ENCODE measurements around the gene OCIAD2.
A peak's percentile ranks its signal among the peaks of the same experiment; 100 is the strongest.
"Not testable (repeated sequence)": the region's sequence is repeated elsewhere in the genome, so short reads cannot be mapped to it uniquely, and the experiment has no call there.

The OCIAD2 gene, protein sequence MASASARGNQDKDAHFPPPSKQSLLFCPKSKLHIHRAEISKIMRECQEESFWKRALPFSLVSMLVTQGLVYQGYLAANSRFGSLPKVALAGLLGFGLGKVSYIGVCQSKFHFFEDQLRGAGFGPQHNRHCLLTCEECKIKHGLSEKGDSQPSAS

DNA sequence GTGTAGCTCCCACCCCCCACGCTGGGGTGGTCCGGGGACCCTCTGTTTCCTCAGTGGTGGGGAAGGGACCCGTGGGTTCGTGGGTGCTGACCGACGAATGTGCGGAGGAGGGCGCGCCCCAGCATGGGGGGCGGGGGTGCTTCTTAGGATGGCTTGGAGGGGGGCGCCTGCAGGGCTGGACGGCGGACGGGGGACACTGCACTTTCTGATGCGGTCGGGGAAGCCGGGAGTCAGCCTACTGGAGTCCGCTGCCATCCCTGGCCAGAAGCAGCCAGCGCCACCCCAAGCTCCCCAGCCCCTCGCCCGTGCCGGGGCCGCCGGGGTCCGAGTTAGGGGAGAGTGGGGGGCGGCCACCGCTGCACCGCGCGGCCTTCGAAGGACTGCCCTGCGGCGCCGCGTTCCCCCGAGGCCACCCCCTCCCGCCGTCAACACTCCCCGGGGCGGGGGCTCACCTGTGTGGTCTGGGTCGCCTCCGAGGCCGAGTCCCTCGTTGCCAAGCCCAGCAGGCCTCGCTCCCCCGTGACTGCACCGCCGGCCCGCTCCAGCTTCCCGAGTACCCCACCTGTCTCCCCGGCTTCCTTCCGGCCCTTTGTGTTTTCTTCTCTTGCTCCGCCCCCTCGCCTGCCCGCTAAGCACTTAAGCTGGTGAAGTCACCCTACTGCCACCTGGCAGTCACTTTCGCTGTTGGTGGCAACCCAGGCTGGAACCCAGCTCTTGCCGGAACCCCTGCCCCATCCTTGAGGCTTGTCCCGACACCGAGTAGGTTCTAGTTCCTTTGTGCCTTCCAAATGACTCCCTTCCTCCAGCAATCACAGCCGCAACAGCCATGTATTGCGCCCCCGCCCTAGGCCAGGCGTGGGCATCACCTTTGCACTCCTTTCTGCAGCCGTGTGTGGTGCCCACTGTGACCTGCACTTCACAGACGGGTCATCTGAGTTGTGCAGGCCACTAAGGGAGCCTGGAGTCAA lies at the start of gene OCIAD2:
Gene OCIAD2, minus strand, starts transcription at position 569 of the 968 bp plus-strand sequence. CDS start 2,225 bp downstream, outside the sequence.
- peak; percentile 93 for DNase-seq

DNA sequence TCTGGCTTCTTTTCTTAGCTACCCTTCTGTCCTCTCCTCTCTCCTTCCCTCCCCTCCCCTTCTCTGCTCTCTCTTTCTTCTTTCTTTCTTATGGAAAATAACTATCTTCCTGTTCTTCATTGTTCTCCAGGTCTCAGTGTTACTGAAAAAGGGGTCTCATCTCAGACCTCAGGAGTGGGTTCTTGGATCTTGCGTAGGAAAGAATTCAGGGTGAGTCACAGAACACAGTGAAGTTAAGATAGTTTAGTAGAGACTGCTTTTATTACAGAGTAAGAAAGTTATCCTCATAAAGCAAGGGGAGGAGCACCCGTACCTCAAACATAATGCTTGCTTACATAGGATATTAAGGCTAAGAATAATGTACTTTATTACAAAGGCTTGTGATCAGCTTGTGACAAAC lies 47.7 kb upstream of the OCIAD2 start:
- no peak for DNase-seq

DNA sequence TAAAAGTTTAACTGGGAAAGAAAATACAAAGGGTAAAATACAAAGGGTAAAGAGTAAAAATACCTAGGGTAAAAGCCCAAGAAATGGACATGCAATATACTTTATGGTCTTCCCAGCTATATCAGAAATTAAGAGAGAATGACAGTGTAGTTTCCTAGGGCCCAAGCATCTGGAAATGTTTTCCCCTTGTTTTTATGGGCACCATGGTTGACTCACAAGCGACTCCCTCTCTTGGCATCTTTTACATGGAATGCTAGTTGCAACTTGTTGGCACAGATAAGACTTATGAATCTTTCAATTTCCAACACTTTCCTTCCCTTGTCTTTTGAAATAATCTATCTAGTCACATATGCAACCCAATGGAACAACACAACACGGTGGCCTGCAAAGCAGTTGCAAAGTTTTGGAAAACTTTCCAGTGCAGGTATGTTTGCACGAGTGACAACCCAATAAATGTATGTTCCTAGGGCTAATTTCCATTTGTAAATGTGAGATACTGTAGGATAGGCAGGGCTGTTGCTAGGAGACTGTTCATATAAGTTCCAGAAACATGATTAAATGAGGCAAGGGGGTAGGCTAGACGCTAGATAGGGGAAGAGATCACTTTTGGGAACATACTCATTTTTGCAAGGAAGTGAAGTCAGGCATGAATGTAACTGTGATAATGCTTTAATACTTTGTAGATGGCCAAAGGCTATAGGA lies 43.1 kb upstream of the OCIAD2 start:
- DNase-seq = no peak

DNA sequence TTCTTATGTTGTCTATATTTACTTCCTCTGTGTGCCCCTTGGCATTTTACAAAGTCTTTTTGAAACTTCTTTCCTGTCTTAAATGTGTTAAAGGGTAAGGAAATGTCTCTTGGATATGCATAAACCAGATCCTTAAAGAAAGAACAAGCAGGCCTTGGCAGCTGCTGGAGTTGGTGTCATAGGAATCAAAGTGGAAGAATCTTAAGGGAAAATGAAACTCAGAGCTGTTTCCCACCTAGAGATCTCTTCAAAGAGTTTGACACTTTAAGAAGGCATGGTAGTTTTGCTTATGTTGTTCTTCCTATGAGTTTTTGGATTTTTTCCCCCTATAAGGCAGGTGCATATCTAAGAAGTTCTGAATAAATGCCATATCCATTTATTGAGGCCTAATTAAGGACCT lies 42.5 kb upstream of the OCIAD2 start:
- DNase-seq = no peak

DNA sequence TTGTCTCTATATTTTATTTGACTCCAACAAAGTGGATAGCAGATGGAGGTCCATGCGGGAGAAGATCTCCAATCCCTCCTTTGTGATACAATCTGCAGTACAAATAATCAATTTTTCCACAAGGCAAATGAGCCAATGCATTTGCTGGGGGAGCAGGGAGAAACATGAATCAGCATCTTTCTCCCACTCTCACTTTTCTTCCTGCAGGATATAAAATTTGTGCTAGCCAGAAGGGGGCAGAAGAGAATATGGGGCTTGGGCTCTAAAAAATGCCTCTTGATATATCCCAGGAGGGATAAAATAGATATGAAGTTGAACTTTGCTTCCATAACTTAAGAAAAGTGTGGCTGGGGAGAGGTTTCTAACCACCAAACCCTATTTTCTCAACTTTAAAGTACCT lies 41.2 kb upstream of the OCIAD2 start:
- no peak for DNase-seq

DNA sequence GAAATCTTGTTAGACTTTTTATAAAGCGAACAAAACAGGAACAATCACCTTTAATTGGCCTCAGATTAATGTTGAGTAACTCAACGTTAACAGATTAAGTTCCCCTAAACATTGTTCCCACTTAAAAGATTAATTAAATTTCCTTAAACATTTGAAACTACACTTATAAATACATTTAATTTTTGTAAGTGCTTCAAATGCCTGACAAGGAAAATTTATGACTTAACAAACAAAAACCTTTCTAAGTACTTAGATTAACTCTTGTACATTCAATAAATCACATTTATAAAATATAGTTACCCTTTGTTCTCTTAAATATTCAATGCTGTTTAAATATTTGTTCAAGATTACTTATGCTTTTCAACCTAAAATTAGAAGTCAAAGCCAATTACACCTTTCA lies 39.4 kb upstream of the OCIAD2 start:
- DNase-seq = no peak

DNA sequence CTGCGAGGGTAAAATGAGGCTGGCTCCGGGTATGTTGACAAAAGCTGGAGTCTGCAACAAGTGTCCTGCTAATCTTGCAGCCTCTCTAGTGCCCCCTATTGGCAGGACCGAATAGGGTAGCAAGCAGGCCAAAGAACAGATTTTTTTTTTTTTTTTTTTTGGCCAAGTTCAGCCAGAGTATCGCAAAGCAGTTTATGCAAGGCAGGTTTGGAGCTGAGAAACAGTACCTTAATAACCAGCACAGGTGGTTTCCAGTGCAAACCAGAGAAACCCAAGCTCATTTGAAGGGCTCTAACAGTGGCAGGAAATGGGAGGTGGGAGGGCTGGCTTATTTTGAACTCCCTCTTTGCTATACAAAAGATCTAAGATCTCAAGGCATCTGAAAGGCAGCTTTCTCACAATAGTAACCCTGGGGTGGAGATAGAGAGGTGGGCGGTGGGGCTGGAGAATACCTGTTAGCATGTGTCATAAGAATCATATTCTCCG lies 38.2 kb upstream of the OCIAD2 start:
- DNase-seq = no peak

DNA sequence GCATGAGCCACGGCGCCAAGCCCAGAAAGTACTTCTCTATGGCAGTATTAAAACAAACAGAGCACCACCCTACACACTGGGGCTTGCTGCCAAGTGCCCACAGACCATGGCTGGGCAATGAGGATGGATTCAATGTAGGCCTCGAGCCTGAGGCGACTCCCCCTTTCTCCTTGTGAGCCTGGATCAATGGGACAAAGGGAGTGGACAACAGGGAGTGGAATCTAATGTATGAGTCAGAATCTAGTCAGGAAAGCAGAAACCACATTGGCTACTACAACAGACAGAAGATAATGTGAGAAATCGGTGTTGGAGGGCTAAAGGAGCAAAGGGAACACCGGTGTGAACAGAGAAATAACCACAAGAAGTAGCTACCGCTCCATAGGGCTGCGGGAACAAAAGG lies 37.7 kb upstream of the OCIAD2 start:
- DNase-seq = no peak

DNA sequence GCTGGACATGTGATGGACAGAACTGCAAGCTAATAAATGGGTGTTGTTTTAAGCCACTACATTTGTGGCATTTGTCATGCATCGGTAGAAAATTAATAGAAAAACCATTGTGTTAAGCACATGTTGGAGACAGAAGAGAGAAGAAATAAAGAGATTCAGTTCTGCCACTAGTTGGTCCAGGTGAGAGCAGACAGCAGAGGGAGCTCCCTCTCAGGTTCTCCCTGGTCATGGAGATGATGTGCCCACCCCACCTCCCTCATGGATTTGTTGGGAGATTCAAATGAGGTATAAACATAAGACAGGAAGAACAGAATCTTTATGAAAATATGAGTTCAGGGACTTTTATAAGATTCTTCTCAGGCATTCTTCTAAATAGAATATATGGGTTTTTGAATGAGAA lies 36.8 kb upstream of the OCIAD2 start:
- no peak for DNase-seq

DNA sequence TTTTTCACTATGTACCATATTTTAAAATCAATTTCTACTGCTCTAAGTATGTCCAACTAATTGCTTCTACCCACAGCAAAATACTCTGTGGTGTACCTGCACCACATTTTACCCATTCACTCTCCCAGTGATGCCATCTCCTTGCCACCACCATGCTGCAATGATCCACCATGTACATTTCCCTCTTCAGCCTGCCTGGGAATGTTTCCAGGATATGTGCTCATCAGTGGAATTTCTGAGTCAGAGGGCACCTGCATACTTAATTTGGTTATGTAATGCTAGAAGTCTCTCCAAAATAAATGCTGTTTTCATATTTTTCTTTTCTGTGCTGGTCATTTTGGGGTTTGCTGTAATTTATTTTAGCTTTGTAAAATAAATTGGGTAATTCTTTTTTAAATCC lies 33.2 kb upstream of the OCIAD2 start:
- no peak for DNase-seq

DNA sequence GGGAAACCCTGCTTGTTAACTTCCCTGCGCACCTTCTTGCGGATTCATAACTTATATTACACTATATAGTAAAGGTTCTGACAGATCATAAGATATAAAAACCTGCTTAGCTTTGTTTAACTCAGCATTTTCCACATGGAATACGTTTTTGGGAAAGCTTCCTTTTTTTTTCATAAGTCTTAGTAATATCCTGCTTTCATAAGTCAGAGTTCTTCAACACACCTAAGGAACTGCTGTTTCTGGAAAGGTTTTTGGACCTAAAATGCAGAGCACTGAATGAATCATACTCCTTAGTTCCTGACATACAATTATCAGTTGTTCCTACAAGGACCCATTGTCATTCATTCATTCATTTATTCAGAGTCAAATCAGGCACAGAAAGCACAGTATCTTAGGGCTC lies 32.3 kb upstream of the OCIAD2 start:
- DNase-seq = no peak

DNA sequence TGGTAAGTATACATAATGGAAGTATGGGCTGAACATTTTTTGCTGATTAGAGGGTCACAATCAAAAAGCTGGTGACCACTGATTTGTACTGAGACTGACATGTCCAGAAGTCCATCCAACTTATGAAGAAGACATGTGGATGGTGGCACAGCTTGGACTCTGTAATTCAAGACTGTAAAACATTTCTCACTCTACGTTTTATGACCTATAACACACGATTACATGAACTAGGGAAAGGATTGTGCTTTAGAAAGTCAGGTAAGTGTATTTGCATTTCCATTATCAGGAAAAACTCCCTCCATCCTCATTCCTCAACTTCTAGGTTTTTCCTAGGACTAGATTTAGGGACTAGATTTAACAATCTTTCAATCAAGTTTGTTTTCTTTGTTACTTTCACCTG lies 30.5 kb upstream of the OCIAD2 start:
- no peak for DNase-seq

DNA sequence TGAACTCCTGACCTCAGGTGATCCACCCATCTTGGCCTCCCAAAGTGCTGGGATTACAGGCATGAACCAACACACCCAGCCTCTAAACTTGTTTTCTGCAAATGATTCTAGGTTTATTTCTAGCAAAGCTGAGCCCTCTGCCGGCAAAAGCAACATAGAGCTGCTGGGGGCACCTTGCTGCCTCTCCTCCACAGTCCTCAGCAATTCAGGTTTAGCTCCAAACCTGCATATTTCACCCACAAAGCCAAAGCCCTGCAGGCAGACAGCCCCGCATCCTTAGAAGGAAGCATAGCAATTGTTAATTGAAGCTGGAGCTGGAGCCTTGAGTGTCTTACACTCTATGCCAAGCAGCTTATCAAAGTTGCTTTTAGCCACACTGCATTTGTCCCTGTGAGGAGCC lies 24.9 kb upstream of the OCIAD2 start:
- DNase-seq = no peak

DNA sequence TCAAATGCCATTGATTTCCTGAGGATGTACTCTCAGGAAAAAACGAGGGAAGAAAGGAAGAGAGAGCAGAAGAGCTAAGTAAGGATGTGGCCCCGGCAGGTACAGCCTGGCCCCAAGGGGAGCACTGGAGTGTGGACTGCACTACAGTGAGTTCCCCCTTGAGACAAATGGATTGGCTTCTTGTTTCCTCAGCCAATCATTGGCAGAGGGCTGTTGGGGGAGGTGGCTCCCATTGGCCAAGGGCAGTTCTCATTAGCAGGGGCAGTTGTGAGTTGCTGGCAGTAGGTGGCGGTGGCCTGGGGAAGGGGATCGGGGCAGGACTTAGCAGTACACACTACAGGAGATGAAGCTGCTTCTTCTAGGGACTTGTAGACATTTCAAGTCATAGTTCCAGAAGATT lies 24.1 kb upstream of the OCIAD2 start:
- no peak for DNase-seq

DNA sequence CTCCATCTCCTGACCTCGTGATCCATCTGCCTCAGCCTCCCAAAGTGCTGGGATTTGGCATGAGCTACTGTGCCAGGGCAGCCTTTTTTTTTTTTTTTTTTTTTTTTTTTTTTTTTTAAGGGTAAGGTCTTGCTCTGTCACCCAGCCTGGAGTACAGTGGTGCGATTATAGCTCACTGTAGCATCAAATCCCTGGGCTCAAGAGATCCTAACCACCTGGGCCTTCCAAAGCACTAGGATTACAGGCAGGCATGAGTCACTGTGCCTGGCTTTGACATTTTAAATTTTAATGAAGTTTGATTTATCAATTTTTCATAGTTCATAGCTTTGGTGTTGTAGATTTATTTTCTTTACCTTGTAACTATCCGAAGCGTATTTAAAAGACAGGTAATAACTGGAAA lies 17.8 kb upstream of the OCIAD2 start:
- no peak for DNase-seq

DNA sequence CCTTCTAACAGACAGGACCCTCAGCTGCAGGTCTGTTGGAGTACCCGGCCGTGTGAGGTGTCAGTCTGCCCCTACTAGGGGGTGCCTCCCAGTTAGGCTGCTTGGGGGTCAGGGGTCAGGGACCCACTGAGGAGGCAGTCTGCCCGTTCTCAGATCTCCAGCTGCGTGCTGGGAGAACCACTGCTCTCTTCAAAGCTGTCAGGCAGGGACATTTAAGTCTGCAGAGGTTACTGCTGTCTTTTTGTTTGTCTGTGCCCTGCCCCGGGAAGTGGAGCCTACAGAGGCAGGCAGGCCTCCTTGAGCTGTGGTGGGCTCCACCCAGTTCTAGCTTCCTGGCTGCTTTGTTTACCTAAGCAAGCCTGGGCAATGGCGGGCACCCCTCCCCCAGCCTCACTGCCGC lies 16.5 kb upstream of the OCIAD2 start:
- not testable (repeated sequence) for DNase-seq

DNA sequence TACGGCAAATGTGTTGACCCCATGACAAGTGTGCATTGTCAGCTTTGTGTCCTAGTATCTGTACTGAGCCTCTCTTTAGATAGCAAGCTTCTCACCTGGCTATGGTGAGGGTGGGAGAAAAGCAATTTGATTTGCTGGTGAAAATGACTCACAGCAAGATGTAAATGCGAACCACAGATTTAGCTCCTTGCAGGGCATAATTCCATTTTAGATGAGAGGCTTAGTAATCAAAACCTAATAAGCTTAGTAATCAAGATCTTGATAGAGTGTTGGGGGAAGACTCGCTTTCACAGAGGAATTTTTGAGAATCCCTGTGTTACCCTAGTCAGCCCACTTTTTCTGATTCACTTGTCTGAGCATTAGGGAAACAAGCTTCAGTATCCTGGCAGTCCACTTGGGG lies 7.7 kb upstream of the OCIAD2 start:
- no peak for DNase-seq

DNA sequence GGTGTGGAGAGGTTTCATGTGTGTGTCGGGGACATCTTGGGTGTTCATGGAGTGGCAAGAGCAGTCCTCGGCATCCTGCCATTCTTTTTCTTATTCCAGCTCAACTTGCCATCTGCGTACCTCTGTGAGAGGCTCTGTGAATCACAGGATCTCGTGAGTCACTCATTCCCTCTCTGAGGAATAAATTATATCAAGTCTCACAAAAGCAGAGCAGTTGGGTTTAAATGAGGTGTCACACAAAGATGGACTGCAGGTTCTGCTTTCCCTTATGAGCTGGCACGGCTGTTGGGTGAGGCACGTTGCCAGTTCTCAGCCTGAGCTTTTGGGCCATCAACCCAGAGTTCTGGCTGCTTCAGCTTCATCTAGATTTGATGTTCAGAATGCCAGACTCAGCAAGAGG lies 6.8 kb upstream of the OCIAD2 start:
- no peak for DNase-seq

DNA sequence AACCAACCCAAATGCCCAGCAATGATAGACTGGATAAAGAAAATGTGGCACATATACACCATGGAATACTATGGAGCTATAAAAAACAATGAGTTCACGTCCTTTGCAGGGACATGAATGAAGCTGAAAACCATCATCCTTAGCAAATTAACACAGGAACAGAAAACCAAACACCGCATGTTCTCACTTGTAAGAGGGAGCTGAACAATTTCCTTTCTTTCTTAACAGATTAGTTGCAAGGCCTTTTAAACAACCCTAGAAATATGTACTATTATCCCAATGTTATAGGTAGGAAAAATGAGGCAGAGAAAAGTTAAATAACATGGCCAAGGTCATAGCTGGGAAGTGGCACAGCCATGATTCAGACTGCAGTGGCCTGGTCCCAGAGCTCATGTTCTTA lies 5.8 kb upstream of the OCIAD2 start:
- no peak for DNase-seq

DNA sequence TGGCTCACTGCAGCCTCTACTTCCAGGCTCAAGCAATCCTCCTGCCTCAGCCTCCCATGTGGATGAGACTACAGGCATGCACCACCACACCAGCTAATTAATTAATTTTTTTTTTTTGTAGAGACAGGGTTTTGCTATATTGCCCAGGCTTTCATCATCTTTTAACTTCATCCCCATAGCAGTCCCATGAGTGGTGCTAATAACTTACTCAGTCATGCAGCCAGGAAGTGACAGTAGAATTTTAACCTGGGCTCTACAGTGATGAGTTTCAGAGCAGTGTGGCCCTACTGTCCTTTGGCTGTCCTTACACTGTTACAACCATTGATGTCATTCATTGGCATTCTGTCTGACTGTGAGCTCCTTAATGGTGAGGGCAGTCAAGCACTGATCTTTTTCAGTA lies 3.9 kb upstream of the OCIAD2 start:
- DNase-seq = no peak

DNA sequence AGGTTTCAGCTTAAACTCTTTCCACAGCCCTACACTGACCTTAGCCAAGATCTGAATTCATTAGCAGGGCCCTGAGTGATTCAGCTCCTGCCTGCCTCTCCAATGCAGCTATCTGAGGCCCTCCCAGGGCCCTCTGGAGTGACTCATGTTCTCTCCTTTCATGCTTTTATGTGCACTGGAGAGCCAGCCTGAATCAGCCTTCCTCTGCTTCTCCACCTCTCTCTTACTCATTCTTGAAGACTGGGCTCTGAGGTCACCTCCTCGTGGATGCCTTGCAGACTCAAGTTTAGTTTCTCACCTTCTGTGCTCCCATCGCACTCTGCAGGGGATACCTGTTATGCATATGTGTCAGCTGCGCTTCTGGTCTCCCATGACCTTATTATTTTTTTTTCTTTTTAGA lies 3.1 kb upstream of the OCIAD2 start:
- peak; percentile 76 for DNase-seq

DNA sequence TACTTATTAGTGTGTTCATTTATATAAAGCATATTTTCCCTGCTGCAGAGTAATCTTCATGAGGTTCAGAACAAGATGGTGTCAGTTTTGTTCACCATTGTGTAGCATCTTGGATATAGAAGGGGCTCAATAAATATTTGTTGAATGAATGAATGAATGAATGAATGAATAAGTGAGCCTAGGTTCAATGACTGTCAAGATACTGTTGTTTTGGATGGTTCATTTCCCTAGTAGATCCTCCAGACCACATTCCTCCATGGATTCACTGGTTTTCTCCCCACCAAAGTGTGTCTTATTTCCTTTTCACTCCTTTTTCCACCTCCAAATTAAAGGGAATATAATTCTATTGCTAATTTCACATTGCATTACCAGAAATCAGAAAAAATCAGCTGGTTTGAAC lies 2.1 kb upstream of the OCIAD2 start:
- no peak for DNase-seq

DNA sequence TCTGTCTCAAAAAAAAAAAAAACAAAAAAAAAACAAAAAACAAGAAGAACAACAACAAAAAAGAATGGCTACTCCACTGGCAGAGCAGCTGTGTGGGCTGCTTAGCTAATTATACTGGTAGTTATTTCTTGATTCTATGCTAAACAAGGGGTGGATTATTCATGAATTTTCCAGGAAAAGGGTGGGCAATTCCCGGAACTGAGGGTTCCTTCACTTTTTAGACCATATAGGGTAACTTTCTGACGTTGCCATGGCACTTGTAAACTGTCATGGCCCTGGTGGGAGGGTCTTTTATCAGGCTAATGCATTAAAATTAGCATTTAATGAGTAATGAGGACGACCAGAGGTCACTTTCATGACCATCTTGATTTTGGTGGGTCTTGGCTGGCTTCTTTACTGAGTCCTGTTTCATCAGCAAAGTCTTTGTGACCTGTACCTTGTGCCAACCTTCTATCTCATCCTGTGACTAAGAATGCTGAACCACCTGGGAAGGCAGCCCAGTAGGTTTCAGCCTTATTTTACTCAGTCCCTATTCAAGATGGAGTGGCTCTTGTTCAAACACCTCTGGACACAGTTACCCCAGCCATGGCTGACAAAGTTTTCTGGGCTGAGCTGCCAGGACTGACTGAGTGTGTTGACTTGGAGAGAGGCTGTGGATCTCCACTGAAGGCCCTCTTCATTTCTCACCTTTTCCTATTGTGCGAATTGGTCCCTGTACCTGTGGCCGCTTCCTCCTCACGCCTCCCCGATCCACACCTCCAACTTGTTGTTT lies 1.3 kb upstream of the OCIAD2 start:
- no peak for DNase-seq
